Measurements from ENCODE around the gene ELF1.

- TF ChIP-seq, protein P1, sequence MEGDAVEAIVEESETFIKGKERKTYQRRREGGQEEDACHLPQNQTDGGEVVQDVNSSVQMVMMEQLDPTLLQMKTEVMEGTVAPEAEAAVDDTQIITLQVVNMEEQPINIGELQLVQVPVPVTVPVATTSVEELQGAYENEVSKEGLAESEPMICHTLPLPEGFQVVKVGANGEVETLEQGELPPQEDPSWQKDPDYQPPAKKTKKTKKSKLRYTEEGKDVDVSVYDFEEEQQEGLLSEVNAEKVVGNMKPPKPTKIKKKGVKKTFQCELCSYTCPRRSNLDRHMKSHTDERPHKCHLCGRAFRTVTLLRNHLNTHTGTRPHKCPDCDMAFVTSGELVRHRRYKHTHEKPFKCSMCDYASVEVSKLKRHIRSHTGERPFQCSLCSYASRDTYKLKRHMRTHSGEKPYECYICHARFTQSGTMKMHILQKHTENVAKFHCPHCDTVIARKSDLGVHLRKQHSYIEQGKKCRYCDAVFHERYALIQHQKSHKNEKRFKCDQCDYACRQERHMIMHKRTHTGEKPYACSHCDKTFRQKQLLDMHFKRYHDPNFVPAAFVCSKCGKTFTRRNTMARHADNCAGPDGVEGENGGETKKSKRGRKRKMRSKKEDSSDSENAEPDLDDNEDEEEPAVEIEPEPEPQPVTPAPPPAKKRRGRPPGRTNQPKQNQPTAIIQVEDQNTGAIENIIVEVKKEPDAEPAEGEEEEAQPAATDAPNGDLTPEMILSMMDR (conservative IDR thresholded peaks at IDR 0.05 in 1 of 2, IDR thresholded peaks at IDR 0.05 in 1 of 2; ENCODE audit: low read depth in 1 of 2, low read length in 2 of 2) = no peak
- no peak for TF ChIP-seq EZH2 (IDR thresholded peaks at IDR 0.05; ENCODE audit: low read length, missing control alignments)
Observed at GRCh38 chr13:41005704-41006103, 13.4 kb downstream of the ELF1 start.

Measured in fibroblast of lung (primary cell).